AG08395 (cell line): Measurements from ENCODE around the gene TSPAN14.
"Not testable (repeated sequence)": the region's sequence is repeated elsewhere in the genome, so short reads cannot be mapped to it uniquely, and the experiment has no call there.

ENCODE experiments used
- DNase-seq: peaks from one replicate; pipeline ENCODE4 v3.0.0; 2012; ENCODE audit warnings: mixed read lengths, low spot score

The TSPAN14 gene

DNA sequence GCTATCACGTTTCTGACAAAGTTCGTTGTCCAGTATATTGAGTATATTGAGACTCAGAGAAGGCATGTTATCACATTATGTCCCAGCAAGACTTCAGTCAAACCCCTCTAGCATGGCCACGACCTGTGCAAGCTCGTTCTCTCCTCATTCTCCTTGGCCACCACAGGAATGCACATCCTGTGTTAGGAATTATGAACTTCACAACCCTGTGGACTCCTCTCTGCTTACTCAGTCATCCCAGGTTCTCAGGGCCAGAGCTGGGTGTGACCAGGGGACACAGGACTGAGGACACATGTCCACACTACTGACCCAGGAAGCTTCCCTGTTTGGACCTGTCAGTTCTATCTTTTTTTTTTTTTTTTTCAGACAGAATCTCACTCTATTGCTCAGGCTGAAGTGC, 87.9 kb downstream of the TSPAN14 start:
- DNase-seq, result no peak

DNA sequence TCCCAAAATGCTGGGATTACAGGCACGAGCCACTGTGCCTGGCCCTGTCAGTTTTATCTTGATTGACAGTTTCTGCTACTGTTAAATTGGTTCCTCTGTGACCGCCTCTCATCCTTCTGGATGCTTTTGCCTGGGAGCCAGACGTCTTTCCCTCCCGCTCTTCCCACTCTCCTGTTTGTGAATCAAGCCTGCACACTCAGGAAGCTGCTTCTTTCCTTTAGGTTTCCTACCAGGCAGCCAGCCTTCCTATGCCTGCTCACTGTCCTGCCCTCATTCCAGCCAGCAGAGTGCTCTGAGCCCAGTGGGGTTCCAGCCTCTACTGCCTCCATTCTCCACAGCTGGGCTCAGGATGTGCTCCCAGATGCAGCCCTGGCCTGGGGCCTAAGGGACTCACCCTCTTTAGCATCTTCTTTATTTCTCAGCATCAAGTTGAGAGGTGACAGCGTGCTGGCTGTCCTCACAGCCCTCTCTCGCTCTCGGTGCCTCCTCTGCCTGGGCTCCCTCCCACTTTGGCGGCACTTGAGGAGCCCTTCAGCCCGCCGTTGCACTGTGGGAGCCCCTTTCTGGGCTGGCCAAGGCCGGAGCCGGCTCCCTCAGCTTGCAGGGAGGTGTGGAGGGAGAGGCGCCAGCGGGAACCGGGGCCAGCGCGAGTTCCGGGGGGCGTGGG, 88.7 kb downstream of the TSPAN14 start:
- DNase-seq, result no peak

DNA sequence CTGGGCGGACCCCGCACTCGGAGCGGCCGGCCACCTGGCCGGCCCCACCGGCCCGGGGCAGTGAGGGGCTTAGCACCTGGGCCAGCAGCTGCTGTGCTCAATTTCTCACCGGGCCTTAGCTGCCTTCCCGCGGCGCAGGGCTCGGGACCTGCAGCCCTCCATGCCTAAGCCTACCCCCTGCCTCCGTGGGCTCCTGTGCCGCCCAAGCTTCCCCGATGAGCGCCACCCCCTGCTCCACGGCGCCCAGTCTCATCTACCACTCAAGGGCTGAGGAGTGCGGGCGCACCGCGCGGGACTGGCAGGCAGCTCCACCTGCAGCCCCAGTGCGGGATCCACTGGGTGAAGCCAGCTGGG, 89.2 kb downstream of the TSPAN14 start:
- DNase-seq, result not testable (repeated sequence)

DNA sequence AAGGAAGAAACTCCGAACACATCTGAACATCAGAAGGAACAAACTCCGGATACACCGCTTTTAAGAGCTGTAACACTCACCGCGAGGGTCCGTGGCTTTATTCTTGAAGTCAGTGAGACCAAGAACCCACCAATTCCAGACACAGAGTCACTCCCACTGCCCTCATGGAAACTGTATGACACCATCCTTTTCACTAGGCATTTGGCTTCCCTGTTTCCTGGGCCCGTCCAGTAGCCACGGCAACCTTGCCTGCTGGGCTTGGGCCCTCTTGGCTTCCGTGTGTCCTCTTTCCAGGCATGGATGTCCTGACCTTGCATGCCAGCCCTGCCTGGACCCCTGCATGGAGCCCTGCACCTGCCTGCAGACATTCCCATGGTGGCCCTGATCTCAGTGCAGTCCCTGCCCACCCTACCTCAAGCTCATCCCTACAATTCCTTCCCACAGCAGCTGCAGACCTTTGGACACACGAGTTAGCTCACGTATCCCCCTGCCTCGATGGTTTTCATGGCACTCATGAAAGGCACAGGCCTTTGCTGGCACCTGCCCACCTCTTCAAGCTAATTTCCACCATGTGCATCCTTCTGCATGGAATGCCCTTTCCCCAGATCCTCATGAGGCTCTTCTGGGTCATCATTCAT, 90.3 kb downstream of the TSPAN14 start:
- DNase-seq, result no peak

DNA sequence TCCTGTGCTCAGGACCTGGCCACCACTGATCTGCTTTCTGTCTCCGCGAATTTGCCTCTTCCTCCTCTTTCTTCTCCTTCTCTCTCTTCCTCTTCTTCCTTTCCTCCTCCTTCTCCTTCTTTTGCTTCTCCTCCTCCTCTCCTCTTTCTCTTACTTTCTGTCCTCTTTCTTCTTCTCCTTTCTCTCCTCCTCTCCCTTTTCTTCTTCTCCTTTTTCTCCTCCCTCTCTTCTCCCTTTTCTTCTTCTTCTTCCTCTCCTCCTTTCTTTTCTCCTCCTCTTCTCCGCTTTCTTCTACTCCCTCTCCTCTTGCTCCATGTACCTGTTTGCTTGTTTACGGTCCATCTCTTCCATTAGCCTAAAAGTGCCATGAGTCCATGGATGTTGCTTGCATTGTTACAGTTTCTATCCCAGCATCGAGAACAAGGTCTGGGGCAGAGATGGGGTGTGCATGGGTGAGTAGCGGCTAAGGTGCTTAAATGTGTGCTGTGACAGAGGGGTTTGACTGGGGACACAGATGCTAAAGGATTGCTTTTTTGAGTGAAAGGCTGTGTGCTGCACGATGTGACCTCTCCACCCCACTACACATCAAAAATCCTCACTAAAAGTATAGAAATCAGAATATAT, 91.3 kb downstream of the TSPAN14 start:
- DNase-seq, result no peak

DNA sequence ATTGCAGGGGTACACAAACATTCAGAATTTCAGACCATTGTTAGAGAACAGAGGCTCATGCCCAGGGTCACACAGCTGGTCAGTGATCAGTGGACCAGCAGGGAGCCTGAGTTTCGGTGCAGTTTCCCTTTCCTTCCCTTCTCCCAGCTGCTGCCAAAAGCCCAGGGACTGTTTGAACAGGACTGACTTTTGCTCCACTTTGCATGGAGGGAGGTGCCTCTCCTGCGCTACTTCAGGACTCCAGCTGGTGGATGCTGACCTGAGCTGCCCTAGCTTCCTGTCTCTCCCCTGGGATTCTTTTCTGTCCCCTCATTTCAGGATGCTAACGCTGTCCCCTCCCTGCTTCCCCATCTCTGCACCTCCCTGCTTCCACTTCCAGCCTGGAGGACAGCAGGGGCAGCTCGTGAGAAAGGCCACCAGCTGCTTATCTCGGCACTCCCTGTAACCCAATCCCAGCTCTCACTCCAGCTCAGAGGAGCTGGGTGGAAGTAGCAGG, 98.1 kb downstream of the TSPAN14 start:
- DNase-seq, result no peak

DNA sequence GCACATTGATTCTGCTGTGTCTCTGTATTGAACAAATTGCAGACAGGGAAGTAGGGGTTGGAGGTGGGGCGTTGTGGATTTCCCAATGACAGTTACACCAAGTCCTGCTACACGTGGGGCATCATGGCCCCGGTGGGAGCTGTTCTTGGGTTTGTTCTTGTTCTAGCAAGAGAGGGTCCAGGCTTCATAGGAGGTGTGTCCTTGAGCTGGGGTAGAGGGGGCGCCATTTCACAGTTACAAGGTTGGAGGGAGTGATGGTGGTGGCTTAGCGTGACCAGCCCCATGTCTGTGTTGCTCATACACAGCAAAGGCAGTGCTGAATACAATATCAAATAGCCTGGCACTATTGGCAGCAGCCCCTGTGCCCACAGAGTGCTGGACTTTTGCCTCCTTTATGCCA, 99.3 kb downstream of the TSPAN14 start:
- DNase-seq, result no peak

DNA sequence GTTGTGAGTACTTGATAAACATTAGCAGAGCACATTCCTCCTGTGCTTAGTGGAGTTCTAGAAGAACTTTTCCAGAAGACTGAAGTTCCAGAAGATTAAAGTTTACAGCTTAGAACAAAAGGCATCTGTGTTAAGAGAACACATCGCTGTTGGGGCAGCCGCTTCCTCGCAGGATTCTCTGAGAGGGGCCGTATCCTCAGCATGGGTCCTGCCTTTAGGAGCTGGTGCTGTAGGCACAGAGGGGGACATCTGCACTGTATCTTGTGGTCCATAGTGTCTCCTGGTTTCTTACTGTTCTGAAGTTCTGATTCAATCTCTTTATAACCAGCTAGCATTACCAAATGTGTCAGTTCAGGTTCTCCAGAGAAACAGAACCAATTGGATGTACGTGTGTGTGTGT, 99.9 kb downstream of the TSPAN14 start:
- DNase-seq, result no peak

DNA sequence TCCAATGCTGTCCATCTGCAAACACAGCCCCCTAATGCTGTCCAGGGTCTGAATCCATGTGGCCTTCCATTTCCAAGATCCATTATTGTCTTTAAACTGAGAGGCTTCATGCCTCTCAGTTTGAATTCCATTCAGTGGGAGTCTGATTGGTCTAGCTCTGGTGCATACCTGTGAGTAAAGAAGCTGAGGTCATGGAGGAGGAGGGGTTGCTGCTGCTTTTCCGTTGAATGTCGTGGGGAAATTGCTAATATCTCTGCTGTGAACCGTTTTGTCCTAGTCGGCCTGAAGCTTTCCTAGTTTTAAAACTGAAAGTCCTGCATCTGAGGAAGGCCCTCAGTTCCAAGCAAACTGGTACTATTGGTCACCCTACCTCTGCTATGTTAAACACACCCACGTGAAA, 101.3 kb downstream of the TSPAN14 start:
- DNase-seq, result no peak

DNA sequence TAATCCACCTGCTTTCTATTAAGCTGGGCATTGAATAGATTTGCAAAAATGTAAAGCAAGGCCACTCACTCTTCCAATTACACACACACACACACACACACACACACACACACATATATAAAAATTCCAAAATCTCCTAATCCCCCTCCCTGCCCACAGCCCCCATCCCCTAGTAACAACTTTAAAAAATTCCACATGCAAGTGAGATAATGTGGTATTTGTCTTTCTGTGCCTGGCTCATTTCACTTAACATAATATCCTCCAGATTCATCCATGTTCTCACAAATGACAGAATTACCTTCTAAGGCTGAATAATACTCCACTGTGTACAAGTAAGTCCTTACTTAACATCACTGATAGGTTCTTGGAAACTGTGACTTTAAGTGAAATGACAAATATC, 107.8 kb downstream of the TSPAN14 start:
- no peak for DNase-seq

DNA sequence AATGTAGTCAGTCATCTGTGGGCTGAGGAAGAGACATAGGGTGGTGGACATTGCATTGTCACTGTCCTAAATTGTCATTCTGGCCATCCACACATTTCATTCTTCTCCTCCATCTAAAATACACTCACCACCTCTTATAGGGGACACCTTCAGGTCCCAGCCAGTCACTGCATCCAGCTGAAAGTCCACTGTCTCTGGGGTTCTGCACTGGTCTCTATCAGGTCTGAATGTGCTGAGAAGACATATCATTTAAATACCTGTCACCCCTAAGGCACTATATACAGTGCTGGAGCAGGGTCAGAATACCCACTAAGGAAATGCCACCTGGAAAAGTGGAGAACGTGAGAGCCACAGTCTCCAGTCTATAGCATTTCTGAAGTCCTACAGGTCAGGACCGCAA, 113.2 kb downstream of the TSPAN14 start:
- DNase-seq, result no peak

DNA sequence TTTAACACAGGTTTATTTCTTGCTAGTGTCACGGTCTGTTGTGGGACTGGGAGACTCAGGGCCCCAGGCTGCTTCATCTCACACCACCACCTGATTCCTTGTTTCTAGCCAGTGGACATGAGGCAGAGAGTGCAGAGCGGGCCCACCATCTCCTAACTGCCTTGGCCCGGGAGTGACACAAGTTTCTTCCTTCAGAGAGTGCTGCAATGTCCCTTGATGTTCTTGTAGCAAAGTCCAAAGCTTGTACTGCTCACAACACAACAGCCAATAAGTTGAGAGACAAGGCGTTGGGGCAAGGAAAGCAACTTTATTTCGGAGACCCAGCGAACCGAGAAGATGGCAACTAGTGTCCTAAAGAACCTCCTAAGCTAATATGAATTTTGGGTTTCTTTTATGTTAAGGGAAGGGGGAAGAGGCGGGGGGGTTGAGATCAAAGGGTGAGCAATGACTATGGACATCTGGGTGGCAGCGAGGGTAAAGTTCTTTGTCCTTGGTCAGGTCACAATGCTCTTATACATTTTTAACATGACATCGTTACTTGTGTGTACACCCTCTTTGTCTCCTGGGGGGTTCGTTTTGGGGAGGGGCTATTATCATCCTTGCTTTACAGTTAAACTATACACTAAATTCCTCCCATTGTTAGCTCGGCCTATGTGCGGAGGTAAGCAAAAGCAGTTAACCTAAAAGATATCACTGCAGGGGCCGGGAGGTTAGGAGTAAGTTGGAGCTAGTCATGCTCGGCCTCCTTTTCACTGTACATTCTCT, 115.2 kb downstream of the TSPAN14 start:
- DNase-seq, result no peak

DNA sequence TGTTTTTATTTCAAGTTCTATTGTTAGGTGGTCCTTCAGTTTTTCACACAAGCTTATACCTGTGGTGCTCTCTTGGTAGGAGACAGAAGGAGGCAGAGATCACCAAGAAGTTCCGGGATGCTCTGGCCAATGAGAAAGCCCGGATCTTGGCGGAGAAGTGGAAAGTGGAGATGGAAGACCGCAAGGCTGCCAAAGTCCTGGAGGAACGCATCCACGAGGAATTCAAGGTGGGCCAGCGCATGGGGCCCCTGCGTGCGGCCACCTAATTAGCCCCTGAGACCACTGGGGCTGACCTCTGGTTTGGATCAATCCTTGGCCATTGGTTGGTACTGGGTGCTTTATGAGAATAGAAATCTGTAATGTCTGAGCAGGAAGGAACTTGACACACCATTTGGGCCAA, 117.2 kb downstream of the TSPAN14 start:
- DNase-seq, result no peak

DNA sequence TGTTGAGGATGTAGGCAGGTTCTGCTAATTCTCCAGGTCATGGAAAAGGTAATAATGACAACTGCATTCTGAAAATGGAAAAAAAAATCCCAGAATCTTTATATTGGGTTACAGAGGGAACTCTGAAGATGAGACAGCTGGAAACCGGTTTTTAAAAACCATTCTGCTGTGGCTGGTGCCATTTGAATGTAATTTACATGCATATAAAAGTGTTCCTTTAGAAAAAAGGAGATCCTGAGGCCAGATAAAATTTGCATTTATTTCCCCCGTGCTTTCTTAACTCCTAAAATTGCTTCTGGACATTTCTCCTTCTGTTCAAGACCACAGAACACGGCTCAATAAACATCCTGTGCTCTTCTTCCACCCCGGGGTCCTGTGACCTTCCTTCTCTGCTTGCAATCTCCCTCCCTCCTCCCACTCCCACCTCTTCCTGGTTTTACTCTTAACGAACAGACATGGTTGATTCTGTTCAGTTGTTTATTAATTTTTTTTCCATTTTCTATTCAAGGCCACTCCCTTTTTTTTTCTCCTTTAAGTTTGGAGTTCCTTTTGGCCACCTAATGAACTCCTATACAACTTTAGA, 125.2 kb downstream of the TSPAN14 start:
- DNase-seq, result no peak

DNA sequence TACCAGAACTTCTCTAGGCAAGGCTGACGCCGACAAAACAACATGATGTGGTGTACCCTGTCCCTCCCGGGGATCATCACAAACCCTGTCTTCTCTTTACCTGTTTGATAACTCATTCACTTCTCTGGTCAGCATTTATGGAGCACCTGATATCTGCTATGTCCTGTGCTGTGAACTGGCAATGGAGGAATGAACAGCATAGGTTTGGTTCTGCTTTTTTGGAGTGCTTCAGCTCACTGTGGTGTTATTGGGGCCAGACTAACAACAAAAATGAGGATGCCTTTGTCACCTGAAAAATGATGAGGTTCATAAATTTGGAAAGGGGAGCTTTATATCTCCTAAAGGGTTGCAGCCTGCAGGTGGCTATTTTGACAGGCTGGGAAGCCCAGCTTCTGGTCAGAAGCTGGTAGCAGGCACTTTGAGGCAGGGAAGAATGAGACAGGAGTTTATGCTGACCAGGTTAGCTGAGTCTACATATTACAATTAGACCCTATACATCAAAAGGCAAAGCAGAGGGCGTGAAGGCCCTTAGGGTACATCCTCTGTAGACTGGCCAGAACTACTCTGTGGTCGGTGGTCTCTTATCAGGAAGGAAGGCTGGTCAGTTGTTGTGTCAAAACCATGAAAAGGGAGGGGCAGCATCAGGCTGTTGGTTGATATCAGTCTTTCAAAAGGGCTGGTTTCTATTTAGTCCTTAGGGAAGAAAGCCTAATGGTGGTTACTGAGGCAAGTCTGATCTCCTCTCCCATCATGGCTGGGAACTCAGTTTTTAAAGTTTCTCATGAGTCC, 125.9 kb downstream of the TSPAN14 start:
- DNase-seq, result no peak

DNA sequence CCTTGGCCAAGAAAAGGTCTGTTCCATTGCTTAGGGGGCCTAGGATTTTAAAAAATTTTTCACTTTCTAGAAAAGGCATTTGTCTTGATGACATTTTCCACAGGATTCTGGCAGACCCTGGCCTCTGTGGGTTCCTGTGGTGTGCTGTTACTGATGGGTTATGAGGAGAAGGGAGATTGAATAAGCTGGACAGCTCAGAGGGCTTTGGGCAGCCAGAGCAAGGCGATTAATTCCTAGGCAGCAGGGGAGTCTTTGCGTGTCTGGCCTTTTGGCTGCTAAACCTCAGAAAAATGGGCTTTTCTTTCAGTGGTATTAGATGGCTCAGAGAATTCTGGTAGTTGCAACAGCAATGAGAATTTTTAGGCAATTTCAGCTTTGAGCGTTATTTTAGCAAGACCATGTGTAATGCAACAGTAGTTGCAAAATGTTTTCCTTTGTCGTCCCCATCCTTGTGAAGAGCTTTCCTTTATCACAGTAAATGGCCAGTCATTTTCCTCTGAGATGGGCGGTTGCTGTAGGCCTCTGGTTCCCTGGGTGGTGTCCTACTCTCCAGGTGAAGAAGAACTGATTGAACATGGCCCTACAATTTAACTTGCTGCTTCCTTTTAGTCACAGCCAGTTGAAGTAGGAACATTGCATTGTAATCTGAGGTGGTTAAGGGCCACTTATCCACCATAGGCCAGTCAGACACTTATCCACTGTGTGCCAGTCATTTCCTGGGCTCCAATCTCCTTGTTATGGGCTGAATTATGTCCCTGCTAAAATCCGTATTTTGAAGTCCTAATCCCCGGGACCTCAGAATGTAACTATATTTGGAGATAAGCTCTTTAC, 126.7 kb downstream of the TSPAN14 start:
- DNase-seq, result no peak

DNA sequence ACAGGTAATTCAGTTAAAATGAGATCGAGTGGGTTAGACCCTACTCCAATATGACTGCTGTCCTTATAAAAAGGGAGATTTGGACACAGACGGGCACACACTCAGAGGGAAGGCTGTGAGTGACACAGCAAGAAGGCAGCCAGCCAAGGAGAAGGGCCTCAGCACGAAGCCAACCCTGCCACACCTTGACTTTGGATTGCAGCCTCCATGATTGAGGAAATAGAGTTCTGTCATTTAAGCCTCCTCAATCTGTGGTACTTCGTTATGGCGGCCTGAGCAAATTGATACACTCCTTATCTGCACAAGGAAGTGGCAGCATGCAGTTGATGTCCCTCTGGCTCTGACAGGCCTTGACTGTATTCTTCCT, 127.3 kb downstream of the TSPAN14 start:
- DNase-seq, result no peak

DNA sequence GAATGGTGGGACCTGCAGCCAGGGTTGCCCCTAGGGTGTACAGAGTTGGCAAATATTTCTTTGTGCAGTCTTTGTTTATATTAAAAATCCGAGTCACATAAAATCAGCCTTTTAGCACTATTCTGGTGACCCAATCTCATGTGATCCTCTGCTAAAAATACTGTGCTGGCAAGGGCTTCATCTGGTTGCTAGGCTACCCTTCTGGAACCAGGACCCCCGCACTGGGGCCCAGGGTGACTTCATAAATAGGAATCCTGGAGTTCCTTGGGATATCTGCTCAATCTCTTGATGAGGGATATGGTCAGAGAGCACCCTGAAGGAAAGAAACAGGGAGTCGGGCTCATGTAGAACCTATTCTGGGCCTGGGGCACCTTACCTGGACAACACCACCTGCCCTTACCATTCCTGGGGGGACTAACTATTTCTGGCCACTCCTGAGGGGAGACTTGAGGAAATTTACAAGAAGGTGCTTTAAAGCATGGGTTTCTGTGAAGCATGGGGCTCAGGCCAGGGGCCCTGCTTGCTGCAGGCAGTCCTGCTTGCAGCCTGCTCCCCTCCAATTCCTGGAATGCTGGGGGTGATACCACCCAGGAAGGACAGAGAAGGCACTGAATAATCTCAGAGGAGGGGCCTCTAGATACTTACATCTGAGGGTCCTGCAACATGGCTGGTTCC, 128.3 kb downstream of the TSPAN14 start:
- no peak for DNase-seq
